Activated naive CD8-positive, alpha-beta T cell treated with anti-CD3 and anti-CD28 coated beads, Interleukin-2, amount 50 U/mL, for 24 hours (primary cell): ENCODE results near the gene ASS1.

Experiments used
- ATAC-seq: fragments of 150-1000 bp; cut with Tn5 transposase; one replicate; pipeline ENCODE4 v1.10.0; 2021
- DNase-seq: peaks from one replicate; pipeline ENCODE4 v3.0.0; 2021
- H3K27ac Mint-ChIP-seq: one replicate; pipeline ENCODE4 v1.8.0; 2021; ENCODE audit warnings: mild to moderate bottlenecking, mixed read lengths
- H3K27me3 Mint-ChIP-seq: one replicate; pipeline ENCODE4 v1.8.0; 2021; ENCODE audit warnings: mixed read lengths
- H3K36me3 Mint-ChIP-seq: one replicate; pipeline ENCODE4 v1.8.0; 2021; ENCODE audit warnings: low read depth, mixed read lengths
- H3K4me1 Mint-ChIP-seq: one replicate; pipeline ENCODE4 v1.8.0; 2021; ENCODE audit warnings: mixed read lengths
- H3K4me3 Mint-ChIP-seq: one replicate; pipeline ENCODE4 v1.8.0; 2021; ENCODE audit warnings: mild to moderate bottlenecking, moderate library complexity, mixed read lengths
- H3K9me3 Mint-ChIP-seq: one replicate; pipeline ENCODE4 v1.8.0; 2021; ENCODE audit warnings: mixed read lengths

Gene ASS1

GRCh38 chr9:130462685-130463540 lies 18.2 kb downstream of the ASS1 start:
- Mint-ChIP-seq H3K27me3 (peaks cover 29% of the 10 kb centered on the region), H3K36me3 (no peaks in the 10 kb centered on the region), H3K9me3 (no peaks in the 10 kb centered on the region), H3K4me3 (no peak overlapping the region), H3K27ac (no peak overlapping the region), H3K4me1 (no peaks in the 10 kb centered on the region)
- no peak for DNase-seq
- ATAC-seq: no peak

GRCh38 chr9:130463763-130464745 lies 19.3 kb downstream of the ASS1 start:
- no peaks in the 10 kb centered on the region for H3K36me3 Mint-ChIP-seq
- no peak overlapping the region for H3K4me3 Mint-ChIP-seq
- DNase-seq: no peak
- H3K9me3 Mint-ChIP-seq: no peaks in the 10 kb centered on the region
- H3K27me3 Mint-ChIP-seq: peaks cover 33% of the 10 kb centered on the region
- ATAC-seq: no peak
- no peaks in the 10 kb centered on the region for H3K4me1 Mint-ChIP-seq
- H3K27ac Mint-ChIP-seq: no peak overlapping the region

GRCh38 chr9:130465383-130466096 lies 20.8 kb downstream of the ASS1 start:
- Mint-ChIP-seq H3K27me3 (peaks cover 26% of the 10 kb centered on the region), H3K4me3 (no peak overlapping the region)

GRCh38 chr9:130466537-130467217 lies 21.9 kb downstream of the ASS1 start:
- no peaks in the 10 kb centered on the region for H3K36me3 Mint-ChIP-seq
- no peaks in the 10 kb centered on the region for H3K9me3 Mint-ChIP-seq
- no peak overlapping the region for H3K4me3 Mint-ChIP-seq
- H3K27me3 Mint-ChIP-seq: peaks cover 30% of the 10 kb centered on the region
- ATAC-seq (no peak), DNase-seq (no peak)
- H3K4me1 Mint-ChIP-seq: no peaks in the 10 kb centered on the region
- H3K27ac Mint-ChIP-seq: no peak overlapping the region

More at GRCh38 chr9:130465383-130466096, 20.8 kb downstream of the ASS1 start:
- no peak for DNase-seq
- H3K27ac Mint-ChIP-seq: no peak overlapping the region
- H3K4me1 Mint-ChIP-seq: no peaks in the 10 kb centered on the region
- no peaks in the 10 kb centered on the region for H3K9me3 Mint-ChIP-seq
- no peaks in the 10 kb centered on the region for H3K36me3 Mint-ChIP-seq
- no peak for ATAC-seq

- Mint-ChIP-seq H3K9me3 (no peaks in the 10 kb centered on the region), H3K27ac (no peak overlapping the region), H3K4me1 (no peaks in the 10 kb centered on the region), H3K4me3 (no peak overlapping the region), H3K36me3 (no peaks in the 10 kb centered on the region), H3K27me3 (peaks cover 33% of the 10 kb centered on the region)
- DNase-seq (no peak), ATAC-seq (no peak)
Measured at GRCh38 chr9:130467316-130467715, 22.6 kb downstream of the ASS1 start.

- ATAC-seq (no peak), DNase-seq (no peak)
- peaks cover 39% of the 10 kb centered on the region for H3K27me3 Mint-ChIP-seq
- H3K27ac Mint-ChIP-seq: no peak overlapping the region
- H3K9me3 Mint-ChIP-seq: no peaks in the 10 kb centered on the region
- H3K36me3 Mint-ChIP-seq: no peaks in the 10 kb centered on the region
- H3K4me3 Mint-ChIP-seq: no peak overlapping the region
- no peaks in the 10 kb centered on the region for H3K4me1 Mint-ChIP-seq
Measured at GRCh38 chr9:130468566-130468965, 23.8 kb downstream of the ASS1 start.

- Mint-ChIP-seq H3K36me3 (no peaks in the 10 kb centered on the region), H3K27ac (no peak overlapping the region), H3K4me3 (no peak overlapping the region), H3K9me3 (no peaks in the 10 kb centered on the region), H3K27me3 (peaks cover 38% of the 10 kb centered on the region), H3K4me1 (no peaks in the 10 kb centered on the region)
- ATAC-seq (no peak), DNase-seq (no peak)
Measured at GRCh38 chr9:130470269-130470668, 25.5 kb downstream of the ASS1 start.

- H3K27me3 Mint-ChIP-seq: peaks cover 38% of the 10 kb centered on the region
- H3K4me3 Mint-ChIP-seq: no peak overlapping the region
- no peaks in the 10 kb centered on the region for H3K36me3 Mint-ChIP-seq
- no peak for DNase-seq
- peak; percentile 7 for ATAC-seq
- H3K4me1 Mint-ChIP-seq: no peaks in the 10 kb centered on the region
- H3K27ac Mint-ChIP-seq: no peak overlapping the region
- no peaks in the 10 kb centered on the region for H3K9me3 Mint-ChIP-seq
Measured at GRCh38 chr9:130470950-130471349, 26.2 kb downstream of the ASS1 start.

- Mint-ChIP-seq H3K36me3 (no peaks in the 10 kb centered on the region), H3K4me1 (no peaks in the 10 kb centered on the region), H3K27me3 (peaks cover 35% of the 10 kb centered on the region), H3K27ac (no peak overlapping the region), H3K9me3 (no peaks in the 10 kb centered on the region), H3K4me3 (no peak overlapping the region)
- DNase-seq: no peak
- no peak for ATAC-seq
Measured at GRCh38 chr9:130471411-130472183, 26.8 kb downstream of the ASS1 start.

GRCh38 chr9:130472184-130472705 lies 27.5 kb downstream of the ASS1 start:
- Mint-ChIP-seq H3K36me3 (no peaks in the 10 kb centered on the region), H3K27ac (no peak overlapping the region), H3K9me3 (no peaks in the 10 kb centered on the region), H3K4me3 (no peak overlapping the region), H3K4me1 (no peaks in the 10 kb centered on the region), H3K27me3 (peaks cover 32% of the 10 kb centered on the region)
- DNase-seq (no peak), ATAC-seq (no peak)

GRCh38 chr9:130473009-130473408 lies 28.2 kb downstream of the ASS1 start:
- Mint-ChIP-seq H3K27ac (no peak overlapping the region), H3K4me1 (no peaks in the 10 kb centered on the region), H3K27me3 (peaks cover 26% of the 10 kb centered on the region), H3K9me3 (no peaks in the 10 kb centered on the region), H3K4me3 (no peak overlapping the region), H3K36me3 (no peaks in the 10 kb centered on the region)
- DNase-seq (no peak), ATAC-seq (no peak)

- Mint-ChIP-seq H3K27ac (no peak overlapping the region), H3K36me3 (no peaks in the 10 kb centered on the region), H3K9me3 (no peaks in the 10 kb centered on the region), H3K27me3 (peaks cover 24% of the 10 kb centered on the region), H3K4me1 (no peaks in the 10 kb centered on the region), H3K4me3 (no peak overlapping the region)
- no peak for DNase-seq
- no peak for ATAC-seq
Measured at GRCh38 chr9:130473566-130473965, 28.8 kb downstream of the ASS1 start.

- DNase-seq: no peak
- Mint-ChIP-seq H3K4me1 (no peaks in the 10 kb centered on the region), H3K27me3 (peaks cover 20% of the 10 kb centered on the region), H3K9me3 (no peaks in the 10 kb centered on the region), H3K4me3 (no peak overlapping the region), H3K27ac (no peak overlapping the region), H3K36me3 (no peaks in the 10 kb centered on the region)
- no peak for ATAC-seq
Measured at GRCh38 chr9:130474106-130474505, 29.3 kb downstream of the ASS1 start.
